C4-2B (cell line): ENCODE measurements around the gene UGT2B17.
"Not testable (repeated sequence)": the region's sequence is repeated elsewhere in the genome, so short reads cannot be mapped to it uniquely, and the experiment has no call there.

Experiments
- CTCF ChIP-seq: fragments of 450-650 bp; conservative IDR thresholded peaks from 2 replicates; pipeline ENCODE4 v1.5.1; 2017; ENCODE audit warnings: mild to moderate bottlenecking
- ZFX ChIP-seq: fragments of 450-650 bp; IDR thresholded peaks from 2 replicates; pipeline ENCODE4 v1.6.1; 2017

GRCh38 chr4:68553830-68554229, 22.3 kb downstream of the UGT2B17 start:
- TF ChIP-seq CTCF, ZFX: not testable (repeated sequence)
